Measurements from ENCODE around the gene PLEKHM1. TPM values are rescaled to one million over a fixed set of nuclear protein-coding genes. Genes with fewer than 3 reads are reported as not detected.

The PLEKHM1 gene
- total RNA-seq, 1 experiment from 2014 or later = 28.5 TPM

GRCh38 chr17:45428931-45429338, 61.6 kb downstream of the PLEKHM1 start:
- DNase-seq (ENCODE audit: low read depth, low spot score) = no peak
- Histone ChIP-seq H3K27me3 (ENCODE audit: control insufficient read depth, insufficient read depth, low read length) (no peaks in the 10 kb centered on the region), H3K27ac (ENCODE audit: low read length) (peak overlapping the region; percentile 12; the same call in 1 of the 2 replicates), H3K4me1 (ENCODE audit: control insufficient read depth, insufficient read depth, low read length) (no peaks in the 10 kb centered on the region; the same call in 1 of the 2 replicates), H3K4me3 (ENCODE audit: low read depth in 2 of 2, low read length in 2 of 2) (no peak overlapping the region; a peak in 2 of 4 replicates), H3K36me3 (ENCODE audit: control insufficient read depth, insufficient read depth, low read length) (peaks cover 3% of the 10 kb centered on the region; the same call in 1 of the 2 replicates), H3K9me3 (ENCODE audit: control insufficient read depth, insufficient read depth, low read depth, low read length) (no peaks in the 10 kb centered on the region)
- ChIA-PET POLR2A (no interaction called here), CTCF (no interaction called here)
- in situ Hi-C loops (cut with HindIII; ENCODE audit: low pct_unique_long_range_greater_than_20kb, low sequenced_read_pairs) = no loop called here
- TF ChIP-seq TCF7L2 (IDR thresholded peaks at IDR 0.05; ENCODE audit: low read depth, low read length) (no peak), SIN3A (IDR thresholded peaks at IDR 0.05; ENCODE audit: borderline replicate concordance, insufficient read depth, low read depth, low read length) (no peak), POLR2AphosphoS5 (IDR thresholded peaks at IDR 0.05; ENCODE audit: low read depth, low read length) (no peak), REST (IDR thresholded peaks at IDR 0.05; ENCODE audit: insufficient read depth in 1 of 2, low read depth in 2 of 2, low read length in 1 of 2) (no peak), CTCF (IDR thresholded peaks at IDR 0.05) (no peak)
- intact Hi-C loops (cut with micrococcal nuclease; ENCODE audit: unreplicated experiment) = no loop called here
- no TSS peak for BruUV-seq (replicated peaks)
- no peak for ATAC-seq

- no peak for DNase-seq (ENCODE audit: low read depth, low spot score)
- in situ Hi-C loops (cut with HindIII; ENCODE audit: low pct_unique_long_range_greater_than_20kb, low sequenced_read_pairs) (no loop called here), intact Hi-C loops (cut with micrococcal nuclease; ENCODE audit: unreplicated experiment) (no loop called here)
- Histone ChIP-seq H3K9me3 (ENCODE audit: control insufficient read depth, insufficient read depth, low read depth, low read length) (no peaks in the 10 kb centered on the region), H3K27me3 (ENCODE audit: control insufficient read depth, insufficient read depth, low read length) (no peaks in the 10 kb centered on the region), H3K36me3 (ENCODE audit: control insufficient read depth, insufficient read depth, low read length) (peaks cover 3% of the 10 kb centered on the region; the same call in 1 of the 2 replicates), H3K4me1 (ENCODE audit: control insufficient read depth, insufficient read depth, low read length) (no peaks in the 10 kb centered on the region; the same call in 1 of the 2 replicates), H3K27ac (ENCODE audit: low read length) (peak overlapping the region; percentile 12; the same call in 1 of the 2 replicates), H3K4me3 (ENCODE audit: low read depth in 2 of 2, low read length in 2 of 2) (peak overlapping the region; percentile 5 to 34; a peak in 3 of 4 replicates)
- peak; percentile 61 for ATAC-seq
- TF ChIP-seq TCF7L2 (IDR thresholded peaks at IDR 0.05; ENCODE audit: low read depth, low read length) (no peak), CTCF (IDR thresholded peaks at IDR 0.05) (peak; percentile 96)
- ChIA-PET CTCF (no interaction called here), POLR2A (no interaction called here)
- no TSS peak for BruUV-seq (replicated peaks)
Measured at GRCh38 chr17:45428050-45428617, 62.4 kb downstream of the PLEKHM1 start.

All from Panc1 (cell line).